ENCODE data around the gene MTUS2.

GRCh38 chr13:29519921-29520320 is 699.8 kb downstream of the MTUS2 start:
- TF ChIP-seq CTCF (IDR thresholded peaks at IDR 0.05) (no peak), POLR2A (IDR thresholded peaks at IDR 0.05) (no peak), POLR2AphosphoS5 (IDR thresholded peaks at IDR 0.05) (no peak)

All from stomach (tissue), 4 donors.